ENCODE results near the gene TECTA.
"Not testable (repeated sequence)": the region's sequence is repeated elsewhere in the genome, so short reads cannot be mapped to it uniquely, and the experiment has no call there.

The TECTA gene

DNA sequence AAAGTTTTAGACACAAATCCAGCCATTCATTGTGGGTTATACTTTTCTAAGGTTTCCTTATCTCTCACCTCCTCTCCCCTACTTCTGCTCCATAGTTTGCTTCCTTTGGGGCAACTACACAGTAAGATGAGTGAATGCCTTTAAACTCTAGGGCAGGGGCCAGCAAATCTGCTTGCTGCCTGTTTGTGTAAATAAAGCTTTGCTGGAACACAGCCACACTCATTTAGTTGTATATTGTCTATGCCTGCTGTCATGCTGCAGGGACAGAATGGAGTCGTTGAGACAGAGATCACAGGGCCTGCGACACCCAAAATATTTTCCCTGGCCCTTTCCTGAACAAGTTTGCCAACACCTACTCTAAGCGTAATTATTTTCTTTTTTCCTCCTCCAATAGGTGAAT is 58.7 kb downstream of the TECTA start:
- no peak overlapping the region for H3K27ac ChIP-seq (ENCODE audit: insufficient read depth, low read length, poor library complexity, severe bottlenecking)
- H3K4me1 ChIP-seq (ENCODE audit: control insufficient read depth, insufficient read depth, low read length, poor library complexity, severe bottlenecking) = no peaks in the 10 kb centered on the region
- no peak for DNase-seq

DNA sequence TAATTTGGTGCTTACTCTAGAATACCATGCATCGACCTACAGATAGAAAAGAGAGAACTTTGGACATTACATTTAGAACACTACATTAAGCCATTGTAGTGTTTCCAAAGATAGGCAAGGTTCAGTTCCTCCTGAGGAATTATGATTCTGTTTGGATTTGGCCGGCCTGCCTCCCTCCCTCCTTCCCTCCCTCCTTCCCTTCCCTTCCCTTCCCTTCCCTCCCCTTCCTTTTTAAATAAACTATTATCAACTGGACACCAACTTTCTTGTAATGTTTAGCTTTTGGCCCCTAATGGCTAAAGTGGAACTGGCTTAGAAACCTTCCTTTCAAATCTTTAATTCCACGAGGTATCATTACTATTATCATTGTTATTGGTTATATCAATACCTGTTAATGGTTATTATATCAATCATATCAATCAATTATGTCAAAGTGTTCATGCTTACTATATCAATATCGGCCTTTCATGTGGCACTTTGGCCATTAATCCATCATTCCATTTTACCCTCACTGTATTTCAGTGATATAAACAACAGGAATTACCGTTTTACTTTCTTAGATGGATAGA is 60.4 kb downstream of the TECTA start:
- Histone ChIP-seq H3K4me3 (ENCODE audit: insufficient read depth, low read depth, low read length, poor library complexity, severe bottlenecking) (no peak overlapping the region), H3K9me3 (ENCODE audit: control insufficient read depth, low read length) (no peaks in the 10 kb centered on the region), H3K4me1 (ENCODE audit: control insufficient read depth, insufficient read depth, low read length, poor library complexity, severe bottlenecking) (no peaks in the 10 kb centered on the region), H3K36me3 (ENCODE audit: control insufficient read depth, insufficient read depth, low read length) (no peaks in the 10 kb centered on the region), H3K27me3 (replicated peaks; ENCODE audit: control insufficient read depth, insufficient read depth, low read length, poor library complexity, severe bottlenecking) (no peaks in the 10 kb centered on the region), H3K27ac (ENCODE audit: insufficient read depth, low read length, poor library complexity, severe bottlenecking) (no peak overlapping the region)
- DNase-seq = no peak

More for the DNA sequence above, 58.7 kb downstream of the TECTA start:
- Histone ChIP-seq H3K4me3 (ENCODE audit: insufficient read depth, low read depth, low read length, poor library complexity, severe bottlenecking) (no peak overlapping the region), H3K9me3 (ENCODE audit: control insufficient read depth, low read length) (no peaks in the 10 kb centered on the region), H3K36me3 (ENCODE audit: control insufficient read depth, insufficient read depth, low read length) (no peaks in the 10 kb centered on the region), H3K27me3 (replicated peaks; ENCODE audit: control insufficient read depth, insufficient read depth, low read length, poor library complexity, severe bottlenecking) (no peaks in the 10 kb centered on the region)

DNA sequence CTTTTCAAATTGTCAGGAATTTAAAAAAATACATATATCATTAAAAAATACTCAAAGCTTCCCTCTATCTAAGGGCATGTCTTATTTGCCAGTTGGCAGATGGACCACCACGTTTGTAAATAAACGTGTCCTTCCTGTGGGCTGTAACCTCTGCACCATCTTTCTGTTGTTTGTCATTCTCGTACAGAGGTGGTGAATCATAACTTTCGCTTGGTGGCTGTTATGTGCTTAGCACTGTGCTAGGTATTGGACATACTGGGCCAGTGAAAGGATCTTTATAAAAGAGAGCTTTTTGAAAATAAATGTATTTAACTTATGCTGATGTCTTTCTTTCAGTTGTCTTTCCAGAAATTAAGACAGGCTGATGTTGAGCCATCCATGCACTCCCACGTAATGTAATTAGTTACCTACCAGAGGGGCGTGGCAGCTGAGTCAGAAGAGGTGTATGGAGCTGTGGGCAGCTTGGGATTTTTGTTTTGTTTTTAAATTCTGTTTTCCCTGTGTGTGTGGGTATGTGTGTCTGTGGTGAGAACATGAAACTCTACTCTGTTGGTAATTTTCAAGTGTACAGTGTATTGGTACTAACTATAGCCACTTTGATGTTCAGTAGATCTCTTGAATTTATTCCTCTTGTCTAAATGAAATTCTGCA is 62.7 kb downstream of the TECTA start:
- no peaks in the 10 kb centered on the region for H3K27me3 ChIP-seq (replicated peaks; ENCODE audit: control insufficient read depth, insufficient read depth, low read length, poor library complexity, severe bottlenecking)
- no peak for DNase-seq
- no peak overlapping the region for H3K4me3 ChIP-seq (ENCODE audit: insufficient read depth, low read depth, low read length, poor library complexity, severe bottlenecking)
- H3K9me3 ChIP-seq (ENCODE audit: control insufficient read depth, low read length) = no peaks in the 10 kb centered on the region
- no peaks in the 10 kb centered on the region for H3K4me1 ChIP-seq (ENCODE audit: control insufficient read depth, insufficient read depth, low read length, poor library complexity, severe bottlenecking)
- no peak overlapping the region for H3K27ac ChIP-seq (ENCODE audit: insufficient read depth, low read length, poor library complexity, severe bottlenecking)
- H3K36me3 ChIP-seq (ENCODE audit: control insufficient read depth, insufficient read depth, low read length) = no peaks in the 10 kb centered on the region

DNA sequence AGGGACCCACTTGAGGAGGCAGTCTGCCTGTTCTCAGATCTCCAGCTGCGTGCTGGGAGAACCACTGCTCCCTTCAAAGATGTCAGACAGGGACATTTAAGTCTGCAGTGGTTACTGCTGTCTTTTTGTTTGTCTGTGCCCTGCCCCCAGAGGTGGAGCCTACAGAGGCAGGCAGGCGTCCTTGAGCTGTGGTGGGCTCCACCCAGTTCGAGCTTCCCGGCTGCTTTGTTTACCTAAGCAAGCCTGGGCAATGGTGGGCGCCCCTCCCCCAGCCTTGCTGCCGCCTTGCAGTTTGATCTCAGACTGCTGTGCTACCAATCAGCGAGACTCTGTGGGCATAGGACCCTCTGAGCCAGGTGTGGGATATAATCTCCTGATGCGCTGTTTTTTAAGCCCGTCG is 76.6 kb downstream of the TECTA start:
- DNase-seq; H3K4me1 ChIP-seq (ENCODE audit: control insufficient read depth, insufficient read depth, low read length, poor library complexity, severe bottlenecking); H3K36me3 ChIP-seq (ENCODE audit: control insufficient read depth, insufficient read depth, low read length); H3K27ac ChIP-seq (ENCODE audit: insufficient read depth, low read length, poor library complexity, severe bottlenecking); H3K9me3 ChIP-seq (ENCODE audit: control insufficient read depth, low read length); H3K4me3 ChIP-seq (ENCODE audit: insufficient read depth, low read depth, low read length, poor library complexity, severe bottlenecking); H3K27me3 ChIP-seq (replicated peaks; ENCODE audit: control insufficient read depth, insufficient read depth, low read length, poor library complexity, severe bottlenecking): not testable (repeated sequence)

DNA sequence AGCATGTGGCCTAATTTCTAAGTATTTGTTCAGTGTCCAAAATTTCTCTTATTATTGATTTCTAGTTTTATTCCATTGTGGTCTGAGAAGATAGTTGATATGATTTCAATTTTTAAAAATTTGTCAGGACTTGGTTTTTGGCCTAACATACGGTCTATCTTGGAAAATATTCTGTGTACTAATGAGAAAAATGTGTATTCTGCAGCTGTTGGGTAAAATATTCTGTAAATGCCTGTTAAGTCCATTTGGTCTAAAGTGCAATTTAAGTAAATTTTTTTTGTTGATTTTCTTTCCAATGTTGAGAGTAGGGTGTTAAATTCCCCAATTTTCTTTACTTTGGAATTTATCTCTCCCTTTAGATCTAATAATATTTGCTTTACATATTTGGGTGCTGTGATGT is 78.3 kb downstream of the TECTA start:
- no peaks in the 10 kb centered on the region for H3K36me3 ChIP-seq (ENCODE audit: control insufficient read depth, insufficient read depth, low read length)
- H3K27me3 ChIP-seq (replicated peaks; ENCODE audit: control insufficient read depth, insufficient read depth, low read length, poor library complexity, severe bottlenecking) = no peaks in the 10 kb centered on the region
- DNase-seq = no peak
- no peaks in the 10 kb centered on the region for H3K9me3 ChIP-seq (ENCODE audit: control insufficient read depth, low read length)
- no peak overlapping the region for H3K27ac ChIP-seq (ENCODE audit: insufficient read depth, low read length, poor library complexity, severe bottlenecking)
- H3K4me1 ChIP-seq (ENCODE audit: control insufficient read depth, insufficient read depth, low read length, poor library complexity, severe bottlenecking) = no peaks in the 10 kb centered on the region
- H3K4me3 ChIP-seq (ENCODE audit: insufficient read depth, low read depth, low read length, poor library complexity, severe bottlenecking) = no peak overlapping the region

DNA sequence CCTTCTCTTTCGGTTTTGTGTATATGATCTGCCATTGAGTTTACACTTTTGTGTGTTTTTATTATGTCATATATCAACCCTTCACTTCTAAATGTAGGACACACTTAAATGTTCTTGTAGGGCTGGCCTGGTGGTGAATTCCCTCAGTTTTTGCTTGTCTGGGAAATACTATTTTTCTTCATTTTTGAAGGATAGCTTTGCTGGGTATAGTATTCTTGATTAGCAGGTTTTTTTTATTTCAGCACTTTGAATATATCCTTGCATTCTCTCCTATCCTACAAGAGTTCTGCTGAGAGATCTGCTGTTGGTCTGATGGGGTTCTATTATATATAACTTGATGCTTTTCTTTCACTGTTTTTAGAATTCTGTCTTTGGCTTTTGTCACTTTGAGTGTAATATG is 79.1 kb downstream of the TECTA start:
- H3K36me3 ChIP-seq (ENCODE audit: control insufficient read depth, insufficient read depth, low read length) = no peaks in the 10 kb centered on the region
- no peaks in the 10 kb centered on the region for H3K27me3 ChIP-seq (replicated peaks; ENCODE audit: control insufficient read depth, insufficient read depth, low read length, poor library complexity, severe bottlenecking)
- no peaks in the 10 kb centered on the region for H3K9me3 ChIP-seq (ENCODE audit: control insufficient read depth, low read length)
- no peak overlapping the region for H3K4me3 ChIP-seq (ENCODE audit: insufficient read depth, low read depth, low read length, poor library complexity, severe bottlenecking)
- H3K27ac ChIP-seq (ENCODE audit: insufficient read depth, low read length, poor library complexity, severe bottlenecking) = no peak overlapping the region
- DNase-seq = no peak
- no peaks in the 10 kb centered on the region for H3K4me1 ChIP-seq (ENCODE audit: control insufficient read depth, insufficient read depth, low read length, poor library complexity, severe bottlenecking)

DNA sequence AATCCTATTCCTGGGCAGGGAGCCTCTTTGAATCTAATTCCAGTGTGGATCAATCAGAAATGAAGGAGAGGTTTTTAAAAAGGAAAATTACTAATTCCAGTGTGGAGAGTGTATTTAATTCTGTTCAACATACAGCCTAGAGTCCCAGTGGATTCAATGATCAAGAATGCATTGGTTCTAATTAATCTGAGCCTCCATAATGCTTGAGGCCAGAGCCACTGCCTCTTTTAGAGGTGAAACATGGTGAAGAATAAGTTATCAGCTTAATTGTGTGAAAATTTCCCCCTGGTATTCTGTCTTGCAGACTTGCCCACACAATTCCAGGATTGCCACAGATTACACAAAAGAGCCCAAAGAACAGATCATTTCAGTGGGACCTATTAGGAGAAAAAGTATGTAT is 87.7 kb downstream of the TECTA start:
- Histone ChIP-seq H3K36me3 (ENCODE audit: control insufficient read depth, insufficient read depth, low read length) (no peaks in the 10 kb centered on the region), H3K27me3 (replicated peaks; ENCODE audit: control insufficient read depth, insufficient read depth, low read length, poor library complexity, severe bottlenecking) (no peaks in the 10 kb centered on the region), H3K27ac (ENCODE audit: insufficient read depth, low read length, poor library complexity, severe bottlenecking) (no peak overlapping the region)

DNA sequence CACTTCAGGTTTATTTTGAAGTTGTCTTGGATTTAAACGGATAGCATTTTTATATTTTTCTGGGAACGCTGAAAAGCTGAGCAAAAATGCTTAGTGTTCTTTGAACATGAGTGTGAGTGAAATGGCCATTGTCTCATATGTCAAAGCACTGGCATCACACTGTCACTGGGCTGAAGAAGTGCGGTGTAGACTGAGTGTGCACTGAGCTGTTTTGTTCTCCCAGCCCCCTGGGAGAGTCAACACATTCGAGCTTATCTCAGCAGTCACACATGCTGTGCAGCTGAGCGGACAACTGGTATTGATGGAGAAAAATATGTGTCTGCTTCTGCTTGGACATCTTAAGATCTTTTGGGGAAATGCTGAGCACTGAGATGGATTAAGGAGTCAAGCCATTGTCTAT is 90.8 kb downstream of the TECTA start:
- Histone ChIP-seq H3K4me3 (ENCODE audit: insufficient read depth, low read depth, low read length, poor library complexity, severe bottlenecking) (no peak overlapping the region), H3K9me3 (ENCODE audit: control insufficient read depth, low read length) (no peaks in the 10 kb centered on the region), H3K36me3 (ENCODE audit: control insufficient read depth, insufficient read depth, low read length) (no peaks in the 10 kb centered on the region), H3K27me3 (replicated peaks; ENCODE audit: control insufficient read depth, insufficient read depth, low read length, poor library complexity, severe bottlenecking) (peaks cover 8% of the 10 kb centered on the region), H3K27ac (ENCODE audit: insufficient read depth, low read length, poor library complexity, severe bottlenecking) (no peak overlapping the region), H3K4me1 (ENCODE audit: control insufficient read depth, insufficient read depth, low read length, poor library complexity, severe bottlenecking) (no peaks in the 10 kb centered on the region)
- no peak for DNase-seq

More for the DNA sequence above, 87.7 kb downstream of the TECTA start:
- Histone ChIP-seq H3K9me3 (ENCODE audit: control insufficient read depth, low read length) (no peaks in the 10 kb centered on the region), H3K4me1 (ENCODE audit: control insufficient read depth, insufficient read depth, low read length, poor library complexity, severe bottlenecking) (no peaks in the 10 kb centered on the region), H3K4me3 (ENCODE audit: insufficient read depth, low read depth, low read length, poor library complexity, severe bottlenecking) (no peak overlapping the region)
- no peak for DNase-seq

DNA sequence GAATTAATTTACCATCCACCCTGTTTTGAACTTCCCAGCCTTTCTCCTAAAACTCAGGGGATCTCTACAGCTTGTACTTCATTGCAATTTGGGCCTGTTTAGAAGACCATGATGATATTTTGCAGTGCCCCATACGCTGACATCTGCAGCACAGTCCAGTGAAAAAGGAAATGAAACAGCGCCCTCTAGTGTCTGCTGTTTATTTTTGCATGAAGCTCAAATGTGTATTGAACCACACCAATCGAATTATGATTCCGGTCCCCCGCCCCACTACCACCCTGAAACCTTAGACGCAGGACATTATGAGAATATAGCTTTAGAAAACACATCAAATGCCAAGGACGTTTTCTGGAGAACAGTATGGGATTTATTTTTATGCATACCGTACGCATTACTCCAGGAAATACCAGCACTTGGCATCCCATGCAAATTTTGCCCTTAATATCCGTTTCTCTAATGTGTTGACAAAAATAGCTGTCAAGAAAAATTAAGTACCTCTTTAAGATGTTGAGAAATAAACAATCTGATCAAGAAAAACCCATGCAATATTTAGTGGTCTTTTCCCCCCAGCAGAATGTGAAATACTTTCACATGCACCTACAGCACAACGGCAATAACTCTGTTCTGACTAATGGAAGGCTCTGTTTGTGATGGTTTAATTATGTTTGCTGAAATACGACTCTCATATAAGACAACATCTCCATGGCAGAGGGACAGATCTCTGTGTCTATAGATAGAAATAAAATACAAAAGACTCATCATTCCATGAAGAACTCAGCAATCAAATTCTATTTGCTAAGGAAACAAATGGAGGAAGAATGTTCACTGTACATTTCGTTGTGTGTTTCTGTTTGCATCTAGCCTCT is 93.9 kb downstream of the TECTA start:
- H3K9me3 ChIP-seq (ENCODE audit: control insufficient read depth, low read length) = no peaks in the 10 kb centered on the region
- peak in 1 of 3 donors; percentile 18 for DNase-seq
- no peaks in the 10 kb centered on the region for H3K4me1 ChIP-seq (ENCODE audit: control insufficient read depth, insufficient read depth, low read length, poor library complexity, severe bottlenecking)
- no peak overlapping the region for H3K4me3 ChIP-seq (ENCODE audit: insufficient read depth, low read depth, low read length, poor library complexity, severe bottlenecking)
- no peak overlapping the region for H3K27ac ChIP-seq (ENCODE audit: insufficient read depth, low read length, poor library complexity, severe bottlenecking)
- H3K27me3 ChIP-seq (replicated peaks; ENCODE audit: control insufficient read depth, insufficient read depth, low read length, poor library complexity, severe bottlenecking) = peaks cover 8% of the 10 kb centered on the region
- H3K36me3 ChIP-seq (ENCODE audit: control insufficient read depth, insufficient read depth, low read length) = no peaks in the 10 kb centered on the region

DNA sequence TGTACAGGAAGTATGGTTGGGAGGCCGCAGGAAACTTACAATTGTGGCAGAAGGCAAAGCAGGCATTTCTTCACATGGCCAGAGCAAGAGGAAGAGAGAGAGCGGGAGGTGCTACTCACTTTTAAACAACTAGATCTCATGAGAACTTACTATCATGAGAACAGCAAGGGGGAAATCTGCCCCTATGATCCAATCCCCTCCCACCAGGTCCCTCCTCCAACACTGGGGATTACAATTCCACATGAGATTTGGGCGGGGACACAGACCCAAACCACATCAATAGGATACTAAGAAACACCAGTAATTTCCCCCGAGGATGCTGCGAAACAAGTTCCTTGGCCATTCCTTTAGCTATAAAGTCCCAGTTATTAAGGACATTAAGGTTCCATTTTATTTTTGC is 97.4 kb downstream of the TECTA start:
- no peak for DNase-seq
- H3K27ac ChIP-seq (ENCODE audit: insufficient read depth, low read length, poor library complexity, severe bottlenecking) = no peak overlapping the region
- H3K9me3 ChIP-seq (ENCODE audit: control insufficient read depth, low read length) = no peaks in the 10 kb centered on the region
- H3K27me3 ChIP-seq (replicated peaks; ENCODE audit: control insufficient read depth, insufficient read depth, low read length, poor library complexity, severe bottlenecking) = peaks cover 8% of the 10 kb centered on the region
- H3K4me3 ChIP-seq (ENCODE audit: insufficient read depth, low read depth, low read length, poor library complexity, severe bottlenecking) = no peak overlapping the region
- H3K4me1 ChIP-seq (ENCODE audit: control insufficient read depth, insufficient read depth, low read length, poor library complexity, severe bottlenecking) = no peaks in the 10 kb centered on the region
- no peaks in the 10 kb centered on the region for H3K36me3 ChIP-seq (ENCODE audit: control insufficient read depth, insufficient read depth, low read length)

Data from effector memory CD4-positive, alpha-beta T cell (primary cell).